Smooth muscle cell of the brain vasculature (primary cell): ENCODE data around the gene ECPAS.
"Not testable (repeated sequence)": the region's sequence is repeated elsewhere in the genome, so short reads cannot be mapped to it uniquely, and the experiment has no call there.

Experiments used
- DNase-seq: peaks from one replicate; pipeline ENCODE4 v3.0.0-alpha.2; 2012; ENCODE audit warnings: low read depth, low spot score

ECPAS gene

DNA sequence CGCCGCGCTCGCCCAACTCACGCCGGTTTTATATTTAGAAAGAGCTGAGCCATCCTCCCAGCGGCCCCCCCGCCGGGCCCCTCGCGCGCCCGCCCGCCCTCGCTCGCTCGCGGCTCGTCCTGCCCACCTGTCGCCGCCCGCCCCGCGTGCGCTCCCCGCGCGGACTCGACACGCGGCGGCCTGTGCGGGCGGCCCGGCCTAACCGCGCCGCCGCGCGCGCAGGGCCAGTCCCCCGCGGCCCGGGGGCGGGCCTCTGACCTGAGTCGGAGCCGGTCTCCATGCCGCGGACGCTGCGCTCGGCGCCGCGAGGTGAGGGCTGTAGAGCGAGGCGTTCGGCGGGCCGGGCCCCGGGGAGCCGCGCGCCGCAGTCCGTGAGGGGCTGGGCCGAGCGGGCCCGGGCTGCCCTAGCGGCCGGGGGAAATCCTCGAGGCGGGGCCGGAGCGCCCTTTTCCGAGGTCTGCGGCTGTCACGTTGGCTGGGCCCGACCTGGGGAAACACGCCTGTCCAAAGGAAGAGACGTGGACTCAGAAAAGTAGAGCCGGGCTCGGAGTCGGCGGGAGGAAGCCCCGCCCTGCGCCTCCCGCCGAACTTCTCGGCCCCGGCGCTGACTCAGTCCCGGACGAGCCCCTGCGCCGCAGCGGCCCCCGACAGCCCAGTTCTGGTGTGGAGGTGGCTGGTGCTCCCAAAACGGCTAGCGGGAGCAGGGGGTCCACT is at the start of gene ECPAS:
ECPAS (minus strand) TSS at position 526 of the 714 bp plus-strand sequence. CDS start 11,465 bp downstream, outside the sequence.
- peak; percentile 40 for DNase-seq

GRCh38 chr9:111533099-111533790 is 49.1 kb upstream of the ECPAS start:
- DNase-seq = no peak

- DNase-seq = no peak
Observed at GRCh38 chr9:111531716-111532115, 47.5 kb upstream of the ECPAS start.

DNA sequence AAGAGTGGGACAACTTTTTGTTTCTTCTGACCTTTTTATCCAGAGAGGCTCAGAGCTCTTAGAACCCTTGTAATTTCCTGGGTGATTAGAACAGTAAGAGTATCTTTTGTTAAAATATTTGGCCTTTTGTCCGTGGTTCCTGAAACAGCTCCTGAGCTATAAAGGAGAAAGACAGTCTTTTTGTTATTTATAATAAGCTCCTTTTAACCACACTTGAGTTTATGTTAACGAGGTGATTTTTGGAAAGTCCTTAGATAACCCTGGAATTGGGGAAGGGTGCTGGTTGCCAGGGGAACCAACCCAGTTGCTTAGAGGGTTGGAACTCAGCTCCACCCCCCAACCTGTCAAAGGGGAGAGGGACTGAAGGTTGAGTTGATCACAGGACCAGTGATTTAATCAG is 45.6 kb upstream of the ECPAS start:
- no peak for DNase-seq

DNA sequence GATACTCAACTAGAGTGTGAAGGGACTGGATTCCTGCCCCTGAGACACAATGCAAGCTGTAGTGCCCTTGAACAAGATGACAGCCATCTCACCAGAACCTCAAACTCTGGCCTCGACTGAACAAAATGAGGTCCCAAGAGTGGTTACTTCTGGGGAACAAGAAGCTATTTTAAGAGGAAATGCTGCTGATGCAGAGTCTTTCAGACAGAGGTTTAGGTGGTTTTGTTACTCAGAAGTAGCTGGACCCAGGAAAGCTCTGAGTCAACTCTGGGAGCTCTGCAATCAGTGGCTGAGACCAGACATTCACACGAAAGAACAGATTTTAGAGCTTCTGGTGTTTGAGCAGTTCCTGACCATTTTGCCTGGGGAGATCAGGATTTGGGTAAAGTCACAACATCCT is 43.2 kb upstream of the ECPAS start:
- DNase-seq = no peak

DNA sequence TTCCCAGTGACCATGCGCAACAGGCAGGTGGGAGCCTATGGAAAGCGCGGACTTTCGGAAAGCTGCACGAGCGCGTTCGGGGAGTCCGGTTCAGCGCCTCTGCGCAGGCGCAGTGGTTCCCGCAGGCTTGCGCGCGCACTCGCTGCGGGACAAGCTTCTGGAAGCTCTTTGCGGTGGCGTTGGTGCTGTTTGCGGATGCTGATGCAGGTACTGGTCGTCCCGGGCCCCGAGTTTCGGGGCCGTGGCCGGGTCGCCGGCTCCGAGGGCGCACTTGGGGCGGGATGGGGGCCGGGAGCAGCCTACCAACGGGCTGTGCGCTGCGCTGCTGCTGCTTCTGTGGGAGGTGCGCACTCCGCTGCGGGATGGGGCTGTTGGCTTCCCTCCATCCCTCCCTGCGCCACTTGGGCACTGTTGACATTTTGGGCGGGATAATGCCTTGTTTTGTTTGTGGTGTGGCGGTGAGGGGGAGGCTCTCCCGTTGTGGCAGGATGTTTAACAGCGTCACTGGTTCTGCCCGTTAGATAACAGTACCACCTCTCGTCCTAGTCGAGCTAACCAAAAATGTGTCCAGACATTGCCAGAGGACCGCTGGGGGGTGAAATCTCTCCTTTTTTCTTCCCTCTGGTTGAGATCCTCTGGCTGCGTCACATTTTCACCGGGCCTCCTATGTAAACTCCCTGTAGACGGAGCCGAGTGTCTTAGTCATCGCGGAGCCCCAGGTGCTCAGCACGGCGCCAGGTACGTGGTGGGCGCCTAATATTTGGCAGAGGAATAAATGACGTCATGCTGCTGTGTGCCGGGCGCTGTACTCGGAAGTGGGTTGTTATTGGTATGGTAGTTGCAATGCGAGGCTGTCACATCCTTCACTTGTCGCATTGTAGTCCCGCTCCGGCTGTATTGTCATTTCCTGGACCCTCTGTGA is 41.1 kb upstream of the ECPAS start, which contains the start of gene ZNF483:
ZNF483 (plus strand) TSS at position 124 of the 922 bp plus-strand sequence. CDS start 2,217 bp downstream, outside the sequence.
- peak; percentile 36 for DNase-seq

DNA sequence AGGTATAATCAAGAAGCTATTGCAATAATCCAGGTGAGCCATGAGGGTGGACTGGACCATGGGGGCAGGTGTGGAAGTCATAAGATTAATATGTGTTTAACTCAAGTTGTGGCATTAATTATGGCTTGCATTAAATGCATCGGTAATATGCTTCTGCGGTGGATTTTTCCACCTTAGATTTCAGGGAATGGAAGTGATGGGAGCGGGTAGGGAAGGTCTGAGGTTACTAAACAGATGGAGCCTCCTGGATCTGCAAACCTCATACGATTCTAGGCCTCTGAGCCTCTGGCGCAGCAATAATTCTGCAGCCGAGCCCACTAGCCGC is 40.5 kb upstream of the ECPAS start:
- DNase-seq = no peak

DNA sequence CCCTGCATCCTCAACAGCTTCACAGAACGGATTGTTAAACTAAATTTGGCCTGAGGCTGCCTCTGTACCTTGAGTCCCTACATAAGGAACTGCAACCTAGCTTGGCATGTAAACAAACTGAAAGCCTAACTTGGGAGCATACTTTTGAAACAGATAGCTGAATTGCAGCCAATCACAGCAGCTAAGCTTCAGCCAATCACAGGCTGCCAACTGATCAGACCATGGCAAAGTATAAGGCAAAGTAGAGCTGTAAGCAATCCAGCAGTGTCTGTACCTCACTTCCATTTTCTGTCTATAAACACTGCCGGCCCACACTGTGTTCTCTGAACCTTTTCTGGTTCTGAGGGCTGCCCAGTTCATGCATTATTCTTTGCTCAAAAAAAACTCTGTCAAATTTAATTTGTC is 31.9 kb upstream of the ECPAS start:
- DNase-seq = no peak

GRCh38 chr9:111514967-111515366 is 30.8 kb upstream of the ECPAS start:
- DNase-seq = no peak

- DNase-seq = not testable (repeated sequence)
Observed at GRCh38 chr9:111511581-111511980, 27.4 kb upstream of the ECPAS start.

DNA sequence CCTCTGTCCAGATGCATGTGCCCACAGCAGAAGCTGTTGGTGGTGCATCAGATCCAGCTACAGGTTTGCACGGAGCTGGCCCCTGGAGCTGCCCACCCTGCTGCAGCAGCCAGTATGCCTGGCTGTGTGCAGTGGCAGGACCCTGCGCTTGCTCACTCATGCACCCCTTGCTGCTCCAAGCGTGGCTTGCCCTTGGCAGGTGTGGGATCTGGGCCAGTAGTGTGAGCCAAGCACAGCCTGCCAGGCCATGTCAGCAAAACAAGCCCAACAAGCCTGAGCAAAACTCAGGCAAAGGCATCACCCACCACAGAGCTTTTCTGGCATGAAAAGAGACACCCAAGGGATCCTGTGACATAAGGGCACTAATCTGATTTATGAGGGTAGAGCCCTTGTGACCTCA is 18.3 kb upstream of the ECPAS start:
- no peak for DNase-seq

- no peak for DNase-seq
Observed at GRCh38 chr9:111501648-111502047, 17.5 kb upstream of the ECPAS start.

GRCh38 chr9:111501005-111501562 is 16.9 kb upstream of the ECPAS start:
- no peak for DNase-seq

- DNase-seq = not testable (repeated sequence)
Observed at GRCh38 chr9:111497196-111497595, 13.0 kb upstream of the ECPAS start.

GRCh38 chr9:111484572-111484894 is 350 bp upstream of the ECPAS start:
- DNase-seq = no peak

DNA sequence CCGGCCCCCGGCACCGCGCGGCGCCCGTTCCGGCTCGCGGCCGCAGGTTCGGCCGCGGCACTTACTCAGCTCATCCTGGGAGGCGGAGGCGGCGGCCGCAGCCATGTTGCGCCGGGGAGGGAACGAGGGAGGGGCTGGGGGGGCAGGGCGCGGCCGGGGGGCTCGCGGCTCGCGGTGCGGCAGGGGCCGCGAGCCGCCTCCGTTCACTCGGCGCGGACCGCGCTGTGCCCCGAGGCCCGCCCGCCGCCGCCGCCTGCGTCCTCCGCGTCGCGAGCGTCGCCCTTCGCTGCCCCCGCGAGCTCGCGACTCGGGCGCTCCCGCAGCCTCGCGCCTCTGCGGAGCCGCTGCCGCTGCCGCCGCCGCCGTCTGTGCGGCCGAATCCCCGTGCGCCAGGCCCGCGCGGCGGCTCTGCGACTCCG is 735 bp downstream of the ECPAS start:
- DNase-seq = peak; percentile 6

DNA sequence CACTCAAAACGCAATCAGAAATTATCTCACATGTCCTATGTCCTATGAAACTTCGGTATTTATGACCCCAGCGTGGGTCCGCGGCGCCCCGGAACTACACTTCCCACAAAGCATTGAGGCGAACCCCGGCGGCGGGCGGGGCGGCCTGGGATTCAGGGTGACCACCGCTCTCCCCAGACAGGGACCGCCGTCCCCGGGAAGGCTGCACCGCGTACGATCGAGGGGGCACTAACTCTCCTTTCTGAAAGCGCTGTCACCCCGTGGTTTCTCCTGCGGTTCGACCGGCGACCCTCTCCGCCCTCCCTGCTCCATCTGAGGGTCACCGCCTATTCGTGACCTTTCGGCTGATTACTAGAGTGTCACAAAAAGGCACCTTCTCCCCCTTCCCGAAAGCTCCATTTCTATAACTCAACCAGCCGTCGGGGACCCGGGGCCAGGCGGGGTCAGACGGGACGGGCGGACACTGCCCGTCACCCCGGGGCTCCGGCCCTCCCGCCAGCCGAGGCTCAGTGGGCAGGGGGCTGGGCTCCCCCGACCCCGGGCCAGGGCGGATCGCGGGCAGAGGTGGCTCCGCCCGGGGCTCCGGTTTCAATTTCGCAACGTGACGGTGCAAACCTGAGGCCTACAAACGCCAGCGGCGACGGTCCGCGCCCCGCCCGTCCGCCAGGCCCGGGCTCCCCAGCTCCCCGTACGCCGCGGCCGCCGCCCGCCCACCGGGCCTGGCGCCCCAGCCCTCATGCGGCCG is 1.3 kb downstream of the ECPAS start:
- DNase-seq = peak; percentile 24

GRCh38 chr9:111481885-111482636 is 2.1 kb downstream of the ECPAS start:
- peak; percentile 3 for DNase-seq

GRCh38 chr9:111477677-111478076 is 6.5 kb downstream of the ECPAS start:
- no peak for DNase-seq

DNA sequence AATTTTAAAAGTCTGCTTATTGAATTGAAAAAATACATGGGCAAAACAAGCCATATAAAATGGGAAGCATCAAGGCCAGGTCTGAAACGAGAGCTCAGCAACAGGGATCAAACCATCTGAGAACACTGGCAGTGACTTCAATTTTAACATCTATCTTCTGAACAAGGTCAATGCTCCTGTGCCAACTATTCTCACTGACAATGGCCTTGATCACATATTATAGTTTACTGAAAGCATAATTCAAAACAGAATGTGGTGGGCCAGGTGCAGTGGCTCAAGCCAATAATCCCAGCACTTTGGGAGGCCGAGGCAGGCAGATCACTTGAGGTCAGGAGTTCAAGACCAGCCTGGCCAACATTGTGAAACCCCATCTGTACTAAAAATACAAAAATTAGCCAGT is 9.0 kb downstream of the ECPAS start:
- DNase-seq = no peak

DNA sequence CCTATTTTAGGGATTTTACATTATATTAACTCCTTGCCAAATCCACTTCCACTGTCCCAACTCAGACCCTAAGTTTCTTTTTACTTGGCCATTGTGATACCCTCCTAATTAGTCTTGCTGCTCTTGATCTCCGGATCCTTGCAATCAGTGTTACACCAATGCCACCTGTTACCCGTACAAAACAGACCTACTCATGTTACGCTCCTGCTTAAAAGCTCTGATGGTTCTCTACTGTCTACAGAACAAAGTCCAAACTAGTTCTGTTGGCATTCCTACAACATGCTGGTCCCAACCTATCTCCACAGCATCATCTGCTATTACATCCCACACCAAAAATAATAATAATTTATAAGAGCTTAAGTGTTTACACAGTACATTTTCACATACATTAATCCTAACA is 9.8 kb downstream of the ECPAS start:
- DNase-seq = no peak
